NCI-H2196 treated with DMSO at 0.1 percent for 48 hours (cell line): Measurements from ENCODE around the gene KRT6B.
"Not testable (repeated sequence)": the region's sequence is repeated elsewhere in the genome, so short reads cannot be mapped to it uniquely, and the experiment has no call there.

ENCODE experiments used
- DNase-seq: peaks from one replicate; lab custom pipeline; 2025; ENCODE audit not compliant: unreplicated experiment; lab: John Stamatoyannopoulos, UW

Gene KRT6B

GRCh38 chr12:52452101-52452500 lies at the start of gene KRT6B:
TSS of gene KRT6B (minus strand) at chr12:52452146. CDS start at chr12:52452078, 68 bp downstream.
- DNase-seq, result no peak

- DNase-seq, result no peak
Measured at GRCh38 chr12:52501490-52501889, 49.5 kb upstream of the KRT6B start.

GRCh38 chr12:52500574-52500973 lies 48.6 kb upstream of the KRT6B start:
- DNase-seq, result not testable (repeated sequence)

- no peak for DNase-seq
Measured at GRCh38 chr12:52499806-52500560, 48.0 kb upstream of the KRT6B start.

GRCh38 chr12:52498946-52499345 lies 47.0 kb upstream of the KRT6B start:
- no peak for DNase-seq

- DNase-seq, result no peak
Measured at GRCh38 chr12:52497975-52498374, 46.0 kb upstream of the KRT6B start.

GRCh38 chr12:52496590-52497071 lies 44.7 kb upstream of the KRT6B start:
- peak; percentile 27 for DNase-seq

GRCh38 chr12:52496054-52496453 lies 44.1 kb upstream of the KRT6B start:
- peak; percentile 33 for DNase-seq

GRCh38 chr12:52495389-52495788 lies 43.4 kb upstream of the KRT6B start:
- peak; percentile 30 for DNase-seq

GRCh38 chr12:52494518-52494917 lies 42.6 kb upstream of the KRT6B start:
- no peak for DNase-seq

- no peak for DNase-seq
Measured at GRCh38 chr12:52494100-52494499, 42.2 kb upstream of the KRT6B start.

GRCh38 chr12:52493172-52493571 lies 41.2 kb upstream of the KRT6B start, which contains the start of gene KRT6A:
TSS of gene KRT6A (minus strand) at chr12:52493257. CDS start at chr12:52493188, 69 bp downstream.
- no peak for DNase-seq

- not testable (repeated sequence) for DNase-seq
Measured at GRCh38 chr12:52492405-52492804, 40.5 kb upstream of the KRT6B start.

GRCh38 chr12:52491495-52491894 lies 39.5 kb upstream of the KRT6B start:
- not testable (repeated sequence) for DNase-seq

GRCh38 chr12:52488736-52489135 lies 36.8 kb upstream of the KRT6B start:
- no peak for DNase-seq

GRCh38 chr12:52487744-52488443 lies 35.9 kb upstream of the KRT6B start:
- not testable (repeated sequence) for DNase-seq

GRCh38 chr12:52487211-52487610 lies 35.3 kb upstream of the KRT6B start:
- DNase-seq, result no peak

GRCh38 chr12:52486166-52487105 lies 34.5 kb upstream of the KRT6B start:
- DNase-seq, result no peak

- no peak for DNase-seq
Measured at GRCh38 chr12:52480073-52480472, 28.1 kb upstream of the KRT6B start.

- no peak for DNase-seq
Measured at GRCh38 chr12:52477651-52478050, 25.7 kb upstream of the KRT6B start.

GRCh38 chr12:52474212-52474611 lies 22.3 kb upstream of the KRT6B start:
- no peak for DNase-seq
